Putamen (tissue), 1 donor: ENCODE data around the gene BLACAT1.
"Not testable (repeated sequence)": the region's sequence is repeated elsewhere in the genome, so short reads cannot be mapped to it uniquely, and the experiment has no call there.

Source experiments
- DNase-seq: peaks from one replicate; pipeline ENCODE4 v3.0.0-alpha.2; 2016; ENCODE audit warnings: low spot score

Gene BLACAT1

DNA sequence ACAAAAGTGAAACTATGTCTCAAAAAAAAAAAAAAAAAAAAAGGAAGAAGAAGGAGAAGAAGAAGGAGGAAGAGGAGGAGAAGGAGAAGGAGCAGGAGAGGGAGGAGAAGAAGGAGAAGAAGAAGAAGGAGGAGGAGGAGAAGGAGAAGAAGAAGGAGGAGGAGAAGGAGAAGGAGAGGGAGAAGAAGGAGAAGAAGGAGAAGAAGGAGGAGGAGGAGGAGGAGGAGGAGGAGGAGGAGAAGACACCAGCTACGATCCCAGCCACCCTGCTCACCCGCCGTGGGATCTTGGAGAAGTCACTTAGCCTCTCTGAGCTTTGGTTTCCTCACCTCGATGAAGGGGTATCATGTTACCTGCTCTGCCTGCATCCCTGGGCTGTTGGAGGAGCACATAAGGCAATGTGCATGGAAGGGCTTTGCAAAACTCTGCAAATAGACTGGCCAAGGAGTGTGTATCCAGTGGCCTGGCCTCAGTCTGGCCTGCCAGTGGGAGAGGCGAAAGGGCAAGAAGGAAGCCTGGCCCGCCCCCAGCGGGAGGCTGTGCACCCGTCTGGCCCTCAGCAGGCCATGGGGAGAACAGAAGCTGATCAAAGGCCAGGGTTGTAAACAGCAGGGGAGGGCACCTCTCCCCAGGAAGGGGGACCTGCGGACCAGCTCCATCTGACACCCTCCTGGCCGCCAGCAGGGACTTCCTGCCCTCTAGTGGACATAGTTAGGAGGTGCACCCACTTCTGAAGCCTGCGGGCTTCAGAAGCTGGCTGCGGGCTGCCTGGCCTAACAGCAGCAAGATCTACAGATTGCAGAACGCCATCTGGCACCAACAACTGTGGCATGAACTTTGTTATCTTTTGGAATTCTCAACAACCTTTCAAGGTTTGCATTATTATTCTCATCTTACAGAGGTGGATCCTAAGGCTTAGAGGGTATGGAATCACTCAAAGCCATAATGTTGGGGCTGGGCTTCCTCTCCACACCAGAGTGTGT lies 29.4 kb upstream of the BLACAT1 start:
- peak; percentile 58 for DNase-seq

DNA sequence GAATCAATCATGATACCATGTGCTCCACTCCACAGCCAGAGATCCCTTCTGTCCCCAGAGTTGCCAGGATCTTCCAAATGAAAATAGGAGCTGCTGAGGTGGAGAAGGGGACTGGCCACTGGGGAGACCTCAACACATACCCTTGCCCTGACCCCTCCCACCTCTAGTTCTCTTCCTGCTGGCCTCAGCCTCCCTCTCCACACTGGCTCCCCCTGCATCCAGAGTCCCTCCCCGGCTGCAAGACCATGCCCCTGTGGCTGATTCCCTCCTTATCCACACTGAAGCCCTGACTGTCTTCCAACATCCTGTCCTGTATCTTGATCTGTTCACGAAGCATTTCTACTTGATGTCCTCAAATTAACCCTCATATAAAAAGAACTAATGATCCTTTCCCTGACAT lies 27.5 kb upstream of the BLACAT1 start:
- DNase-seq, result no peak

DNA sequence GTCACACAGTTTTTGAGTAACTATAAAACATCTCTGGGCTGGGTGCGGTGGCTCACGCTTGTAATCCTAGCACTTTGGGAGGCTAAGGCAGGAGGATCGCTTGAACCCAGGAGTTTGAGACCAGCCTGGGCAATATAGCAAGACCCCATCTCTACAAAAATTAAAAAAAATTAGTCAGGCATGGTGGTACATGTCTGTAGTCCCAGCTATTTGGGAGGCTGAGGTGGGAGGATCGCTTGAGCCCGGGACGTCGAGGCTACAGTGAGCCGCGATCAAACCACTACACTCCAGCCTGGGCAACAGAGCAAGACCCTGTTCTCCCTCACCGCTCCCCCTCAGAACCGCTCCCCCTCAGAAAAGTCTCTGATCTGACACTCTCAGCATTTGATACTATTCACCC lies 26.7 kb upstream of the BLACAT1 start:
- DNase-seq, result not testable (repeated sequence)

DNA sequence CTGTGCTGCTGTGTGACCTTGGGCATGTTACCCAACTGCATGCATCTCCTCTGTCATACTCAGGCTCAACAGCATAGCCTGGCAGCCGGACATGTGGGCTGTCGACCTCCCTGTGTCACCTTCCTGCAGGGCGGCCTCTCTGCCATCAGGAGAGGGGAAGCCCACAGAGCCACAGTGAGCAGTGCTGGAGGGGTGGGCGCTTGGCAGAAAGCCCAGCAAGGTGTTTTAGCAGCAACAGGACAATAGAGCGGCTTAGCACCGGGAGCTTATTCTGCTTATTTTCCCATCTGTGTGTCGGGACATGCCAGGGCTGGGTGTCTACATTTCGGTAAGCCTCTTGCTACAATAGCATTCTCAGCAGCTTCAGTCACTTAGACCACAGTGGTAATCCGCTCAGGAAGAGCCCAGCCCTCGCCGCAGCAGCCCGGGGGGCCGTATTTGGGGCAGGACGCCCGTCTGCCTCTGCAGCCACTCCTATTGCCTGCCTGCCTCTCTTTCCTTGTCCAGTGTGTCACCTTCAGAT lies 25.8 kb upstream of the BLACAT1 start:
- DNase-seq, result no peak

DNA sequence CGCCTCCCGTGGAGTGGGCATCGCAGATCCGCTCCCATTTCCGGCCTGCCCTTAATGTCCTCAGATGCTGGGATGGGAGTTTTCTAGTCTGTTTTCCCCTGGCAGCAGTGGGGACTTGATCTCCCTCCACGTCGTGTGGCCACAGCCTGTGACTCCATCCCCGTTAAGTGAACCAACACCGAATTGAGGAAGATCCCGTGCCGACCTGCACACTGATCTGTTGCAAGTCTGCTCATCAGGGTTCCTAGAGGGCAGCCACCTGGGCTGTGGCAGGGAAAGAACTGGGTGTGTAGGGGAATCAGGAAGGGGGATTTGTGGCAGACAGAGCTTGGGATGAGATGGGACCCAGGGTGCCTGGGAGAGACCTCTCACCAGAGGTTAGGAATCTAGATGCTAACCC lies 25.4 kb upstream of the BLACAT1 start:
- DNase-seq, result no peak

DNA sequence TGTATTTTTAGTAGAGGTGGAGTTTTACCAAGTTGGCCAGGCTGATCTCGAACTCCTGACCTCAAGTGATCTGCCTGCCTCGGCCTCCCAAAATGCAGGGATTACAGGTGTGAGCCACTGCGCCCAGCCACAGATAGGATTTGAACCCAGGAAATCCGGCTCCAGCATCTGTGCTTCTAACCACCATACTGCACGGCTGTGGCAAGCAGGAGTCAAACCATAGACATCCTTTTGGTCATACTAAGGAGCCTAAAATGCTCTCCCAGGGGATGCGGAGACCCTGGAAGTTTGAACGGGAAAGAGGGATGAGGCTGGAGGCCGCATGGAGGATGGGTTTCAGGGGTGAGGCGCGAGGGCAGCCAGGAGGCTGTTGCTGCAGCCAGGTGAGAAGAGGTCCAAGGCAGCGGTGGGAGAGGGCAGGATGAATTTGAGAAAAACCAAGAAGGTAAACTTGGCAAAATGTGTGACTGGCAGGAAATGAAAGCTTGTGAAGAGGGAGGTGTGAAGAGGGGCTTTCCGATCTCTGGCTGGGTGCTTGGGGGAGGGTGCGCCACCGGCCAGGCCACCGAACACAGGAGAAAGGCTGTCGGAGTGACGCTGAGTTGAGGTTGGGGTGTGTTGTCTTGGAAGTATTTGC lies 24.6 kb upstream of the BLACAT1 start:
- no peak for DNase-seq

DNA sequence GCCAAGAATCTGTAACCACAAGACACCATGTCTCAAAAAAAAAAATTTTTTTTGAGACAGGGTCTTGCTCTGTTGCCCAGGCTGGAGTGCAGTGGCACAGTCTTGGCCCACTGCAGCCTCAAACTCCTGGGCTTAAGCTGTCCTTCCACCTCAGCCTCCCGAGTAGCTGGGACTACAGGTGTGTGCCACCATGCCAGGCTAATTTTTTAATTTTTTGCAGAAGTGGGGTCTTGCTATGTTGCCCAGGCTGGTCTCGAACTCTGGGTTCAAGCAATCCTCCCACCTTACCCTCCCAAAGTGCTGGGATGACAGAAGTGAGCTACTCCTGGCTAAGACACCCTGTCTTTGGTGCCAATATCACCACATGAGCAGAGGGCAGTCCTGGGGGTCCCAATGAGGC lies 23.1 kb upstream of the BLACAT1 start:
- not testable (repeated sequence) for DNase-seq

DNA sequence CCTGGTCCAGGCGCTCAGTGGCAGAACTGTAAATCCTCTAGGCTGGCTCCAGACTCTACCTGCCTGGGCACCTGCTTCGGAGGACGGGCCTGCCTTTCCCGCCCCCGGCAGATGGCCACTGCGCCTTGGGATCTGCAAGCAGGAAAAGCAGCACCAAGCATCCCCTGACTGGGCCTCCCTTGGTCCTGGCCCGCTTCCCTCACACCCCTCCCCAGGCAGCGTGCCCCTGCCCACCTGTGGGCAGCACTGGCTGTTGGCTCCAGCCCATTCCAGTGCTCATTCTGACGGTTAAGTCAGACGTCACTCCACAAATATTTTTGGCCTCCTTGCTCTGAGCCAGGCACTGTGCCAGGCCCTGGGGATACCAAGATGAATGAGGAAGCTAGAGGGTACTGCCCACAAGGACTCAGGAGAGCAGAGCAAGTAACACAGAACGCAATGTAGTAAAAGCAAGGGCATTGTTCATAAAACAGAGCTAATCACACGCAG lies 22.0 kb upstream of the BLACAT1 start:
- DNase-seq, result no peak

DNA sequence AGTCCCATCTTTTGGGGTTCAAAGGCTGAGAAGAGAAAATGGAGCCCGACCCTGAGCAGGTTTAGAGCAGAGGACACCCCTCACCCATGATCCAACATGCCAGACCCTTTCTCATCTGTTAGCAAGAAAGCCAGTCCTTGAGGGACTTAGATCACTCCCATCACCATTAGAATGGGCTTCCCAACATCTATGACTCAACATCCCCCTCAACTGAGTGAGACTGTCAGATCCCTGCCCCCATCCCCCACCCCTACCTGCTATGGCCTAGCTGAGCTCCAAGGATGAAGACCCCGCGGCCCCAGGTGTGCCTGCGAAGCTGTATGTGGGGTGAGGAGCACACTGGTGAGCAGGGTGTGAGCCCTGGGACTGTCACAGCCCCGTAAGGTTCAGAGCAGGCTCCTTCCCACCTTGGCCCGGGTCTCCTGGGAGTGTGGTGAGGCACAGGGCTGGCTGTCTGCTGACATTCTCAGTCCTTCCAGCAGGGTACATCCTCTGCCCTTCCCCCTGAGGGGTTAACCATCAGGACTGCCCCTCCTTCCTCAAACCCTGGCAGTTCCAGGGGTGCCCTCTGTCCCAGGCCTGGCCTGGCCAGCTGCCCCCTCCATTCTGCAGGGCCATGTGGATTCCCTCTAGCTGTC lies 21.4 kb upstream of the BLACAT1 start:
- no peak for DNase-seq

DNA sequence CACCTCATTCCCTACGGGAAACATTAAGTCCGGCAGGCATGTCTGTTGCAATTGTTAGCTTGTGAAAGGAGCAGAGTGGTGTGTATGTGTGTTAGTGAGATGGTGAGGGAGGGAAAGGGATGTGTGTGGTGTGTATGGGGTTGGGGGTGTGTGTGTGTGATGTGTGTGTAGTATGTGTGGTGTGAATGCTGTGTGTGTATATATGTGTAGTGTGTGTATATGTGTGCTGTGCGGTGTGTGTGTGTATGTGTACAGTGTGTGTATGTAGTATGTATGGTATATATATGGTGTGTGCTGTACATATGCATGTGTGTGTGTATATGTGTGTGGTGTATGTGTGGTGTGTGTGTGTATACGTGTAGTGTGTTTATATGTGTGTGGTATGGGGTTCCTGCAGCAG lies 20.8 kb upstream of the BLACAT1 start:
- no peak for DNase-seq

DNA sequence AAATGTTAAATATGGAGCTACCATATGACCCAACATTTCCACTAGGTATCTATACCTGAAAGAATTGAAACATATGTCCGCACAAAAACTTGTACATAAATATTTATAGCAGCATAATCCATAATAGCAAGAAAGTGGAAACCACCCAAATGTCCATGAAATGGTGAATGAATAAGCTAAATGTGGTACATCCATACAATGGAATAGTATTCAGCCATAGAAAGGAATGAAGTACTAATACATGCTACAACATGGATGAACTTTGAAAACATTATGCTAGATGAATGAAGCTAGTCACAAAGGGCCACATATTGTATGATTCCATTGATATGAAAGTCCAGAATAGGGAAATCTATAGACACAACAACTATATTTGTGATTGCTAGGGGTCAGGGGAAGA lies 20.0 kb upstream of the BLACAT1 start:
- DNase-seq, result no peak

DNA sequence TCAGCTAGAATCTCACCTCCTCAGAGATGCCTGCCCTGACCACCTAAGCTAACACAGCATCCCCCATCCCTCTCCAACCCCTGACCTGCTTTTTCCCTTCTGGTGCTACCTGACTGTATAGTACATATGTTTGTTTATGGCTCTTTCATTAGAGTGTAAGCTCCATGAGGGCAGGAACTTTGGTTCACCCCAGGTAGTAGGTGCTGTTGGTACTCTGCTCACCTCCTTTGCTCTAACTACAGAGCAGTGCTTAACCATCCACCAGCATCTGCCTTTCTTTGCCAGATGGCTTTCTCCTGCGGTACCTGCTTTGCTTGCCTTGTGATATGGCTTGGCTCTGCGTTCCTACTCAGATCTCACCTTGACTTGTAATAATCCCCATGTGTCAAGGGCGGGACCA lies 18.7 kb upstream of the BLACAT1 start:
- no peak for DNase-seq

DNA sequence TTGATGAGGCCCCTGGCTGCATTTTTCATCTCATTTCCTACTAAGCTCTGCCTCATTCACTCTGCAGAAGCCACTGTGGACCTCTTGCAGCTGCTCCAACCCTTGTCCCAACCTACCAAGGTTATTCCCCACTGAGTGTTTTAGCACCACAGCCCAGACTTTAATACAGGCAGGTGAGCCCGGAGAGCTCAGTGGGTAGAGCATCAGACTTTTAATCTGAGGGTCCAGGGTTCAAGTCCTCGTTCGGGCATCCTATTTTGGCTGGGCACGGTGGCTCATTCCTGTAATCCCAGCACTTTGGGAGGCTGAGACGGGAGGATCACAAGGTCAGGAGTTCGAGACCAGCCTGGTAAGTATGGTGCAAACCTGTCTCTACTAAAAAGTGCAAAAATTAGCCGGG lies 18.1 kb upstream of the BLACAT1 start:
- DNase-seq, result no peak

DNA sequence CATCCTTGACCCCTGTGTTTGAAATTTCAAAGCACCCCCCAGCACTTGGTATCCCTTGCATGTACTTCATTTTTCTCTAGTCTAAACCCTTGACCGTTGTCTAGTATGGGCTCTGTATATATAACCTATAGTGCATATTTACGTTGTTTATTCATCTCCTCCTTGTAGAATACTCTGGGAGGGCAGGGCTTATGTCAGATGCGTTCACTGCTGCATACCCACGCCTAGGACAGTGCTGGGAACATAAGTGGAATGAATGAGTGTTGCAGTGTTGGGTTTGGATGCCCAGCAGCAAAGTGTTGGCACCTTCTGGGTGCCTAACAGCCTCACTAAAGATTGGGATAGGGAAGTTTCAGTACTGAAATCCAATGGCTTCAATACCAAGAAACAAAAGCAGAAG lies 17.6 kb upstream of the BLACAT1 start:
- DNase-seq, result no peak

DNA sequence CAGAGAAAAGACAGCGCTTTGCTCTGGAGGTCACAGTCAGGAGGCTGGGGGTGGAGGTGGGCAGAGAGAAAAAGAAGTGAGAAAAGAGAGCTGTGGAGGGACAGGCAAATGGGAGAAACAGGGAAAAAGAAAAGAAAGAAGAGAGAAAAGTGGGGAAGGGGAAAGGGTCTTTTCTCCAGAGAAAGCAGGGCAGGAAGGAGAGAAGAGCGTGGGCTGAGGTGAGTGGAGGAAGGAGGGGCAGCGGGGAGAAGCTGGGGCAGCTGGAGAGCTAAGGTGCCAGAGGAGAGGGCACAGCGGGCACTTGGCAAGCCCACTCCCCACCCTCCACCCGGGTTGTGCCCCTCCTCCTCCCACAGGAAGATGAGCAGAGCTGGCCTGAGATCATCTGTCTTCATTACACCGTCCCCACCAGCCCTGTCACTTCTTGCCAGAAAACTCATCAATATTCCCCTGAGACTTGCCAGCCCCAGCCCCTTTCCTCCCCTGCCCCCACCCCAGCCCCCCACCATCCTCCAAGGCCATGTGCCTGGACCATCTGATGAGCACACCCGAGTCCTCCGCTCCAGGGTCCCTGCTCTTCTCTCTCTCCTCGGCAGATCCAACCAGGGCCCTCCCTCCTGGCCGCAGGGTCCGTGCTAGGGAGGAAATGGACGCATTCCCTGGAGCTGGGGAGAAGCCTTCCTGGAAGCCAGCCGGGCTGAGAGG lies 17.0 kb upstream of the BLACAT1 start:
- DNase-seq, result no peak

DNA sequence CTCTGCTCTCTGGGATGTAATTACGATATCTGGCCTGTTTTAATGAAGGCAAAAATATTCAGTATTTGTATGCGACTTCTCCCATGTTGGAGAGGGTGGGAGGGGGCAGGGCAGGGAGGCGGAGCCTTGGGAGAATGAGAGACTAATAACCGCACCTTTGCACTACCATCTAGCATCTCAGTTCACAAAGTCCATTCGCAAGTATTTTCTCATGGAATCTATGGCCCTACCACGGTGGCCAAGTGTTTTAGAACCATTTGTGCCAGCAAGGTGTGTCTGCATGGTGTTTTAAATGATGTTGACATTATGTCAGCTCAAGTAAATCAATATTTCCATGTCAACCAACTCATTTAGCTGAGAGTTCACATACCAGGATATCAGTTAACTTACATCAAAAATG lies 14.3 kb upstream of the BLACAT1 start:
- no peak for DNase-seq

DNA sequence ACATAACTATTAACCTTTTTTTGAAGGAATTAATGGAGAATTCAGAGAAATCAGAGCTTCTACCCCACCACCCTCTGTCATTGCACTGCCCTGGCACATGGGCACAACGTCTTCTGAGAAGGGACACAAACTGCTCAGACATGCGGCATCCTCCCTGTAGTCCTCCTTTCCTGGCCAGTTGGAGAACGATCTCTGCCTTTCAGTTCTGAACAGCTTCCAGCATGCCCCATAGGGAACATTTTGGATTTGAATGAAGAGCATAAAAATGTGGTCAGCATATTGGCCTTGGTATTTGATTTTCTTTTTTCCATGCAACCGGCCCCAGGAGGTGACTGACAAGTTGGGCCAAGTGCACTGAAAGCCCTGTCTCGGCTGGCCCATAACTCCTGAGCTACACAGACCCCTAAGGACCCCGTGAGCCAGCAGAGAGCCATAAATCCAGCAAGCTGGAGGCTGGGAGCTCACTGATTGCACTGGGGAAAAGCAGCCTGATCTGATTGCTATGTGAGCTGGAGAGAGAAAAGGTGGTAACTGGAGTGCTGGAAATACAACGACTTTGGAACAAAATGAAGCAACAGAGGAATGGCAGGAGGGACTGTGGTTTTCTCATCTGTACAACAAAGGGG lies 10.9 kb upstream of the BLACAT1 start:
- DNase-seq, result no peak

DNA sequence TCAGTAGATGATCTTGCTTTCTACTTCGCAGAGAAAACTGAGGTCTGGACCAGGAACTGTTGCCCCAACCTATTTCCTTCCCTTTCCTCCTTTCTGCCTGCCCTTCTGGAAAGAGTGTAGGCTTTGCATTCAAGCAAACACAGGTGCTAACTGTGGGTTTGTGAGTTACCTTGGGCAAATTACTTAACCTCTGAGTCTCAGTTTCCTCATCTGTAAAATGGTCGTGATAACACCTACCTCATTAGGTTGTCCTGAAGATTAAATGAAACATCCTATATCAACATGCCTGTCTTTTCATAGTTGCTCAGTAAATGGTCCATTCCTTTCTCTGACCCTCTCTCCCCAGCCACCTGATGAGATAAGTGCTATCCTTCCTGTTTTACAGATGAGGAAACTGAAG lies 9.5 kb upstream of the BLACAT1 start:
- no peak for DNase-seq

DNA sequence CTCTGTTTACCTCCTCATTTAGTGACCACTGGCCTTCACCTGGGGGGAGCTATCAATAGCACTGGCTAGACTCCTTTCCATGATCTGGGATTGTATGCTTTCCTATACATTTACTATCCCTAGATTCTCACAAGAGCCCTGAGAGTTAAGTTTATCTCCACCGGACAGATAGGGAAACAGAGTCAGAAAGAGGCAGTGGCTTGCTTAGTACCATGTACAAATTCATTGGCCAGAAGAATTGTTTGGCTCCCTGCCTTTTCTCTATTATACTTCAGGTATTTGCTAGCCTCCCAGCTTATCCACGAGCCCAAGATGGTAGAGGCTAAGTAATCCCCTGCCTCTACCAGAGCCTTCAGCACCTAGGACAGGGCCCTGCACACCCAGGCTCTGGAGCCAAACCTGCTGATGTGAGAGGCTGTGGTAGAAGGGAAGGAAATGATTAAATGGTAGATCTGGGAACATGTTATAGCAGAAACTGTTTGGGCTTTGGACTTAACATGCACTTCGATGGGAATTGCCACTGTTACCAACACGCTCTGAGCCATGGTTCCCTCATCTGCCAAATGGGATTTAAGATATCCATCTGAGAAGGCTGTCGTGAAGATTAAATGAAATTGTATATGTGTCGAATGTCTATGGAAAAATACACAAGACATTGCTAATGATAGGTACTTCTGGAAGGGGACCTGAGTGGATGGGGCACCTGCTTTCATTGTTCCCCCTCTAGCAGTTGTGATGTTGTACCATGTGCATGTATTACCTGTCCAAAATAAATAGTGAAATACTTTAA lies 3.1 kb upstream of the BLACAT1 start:
- DNase-seq, result no peak

DNA sequence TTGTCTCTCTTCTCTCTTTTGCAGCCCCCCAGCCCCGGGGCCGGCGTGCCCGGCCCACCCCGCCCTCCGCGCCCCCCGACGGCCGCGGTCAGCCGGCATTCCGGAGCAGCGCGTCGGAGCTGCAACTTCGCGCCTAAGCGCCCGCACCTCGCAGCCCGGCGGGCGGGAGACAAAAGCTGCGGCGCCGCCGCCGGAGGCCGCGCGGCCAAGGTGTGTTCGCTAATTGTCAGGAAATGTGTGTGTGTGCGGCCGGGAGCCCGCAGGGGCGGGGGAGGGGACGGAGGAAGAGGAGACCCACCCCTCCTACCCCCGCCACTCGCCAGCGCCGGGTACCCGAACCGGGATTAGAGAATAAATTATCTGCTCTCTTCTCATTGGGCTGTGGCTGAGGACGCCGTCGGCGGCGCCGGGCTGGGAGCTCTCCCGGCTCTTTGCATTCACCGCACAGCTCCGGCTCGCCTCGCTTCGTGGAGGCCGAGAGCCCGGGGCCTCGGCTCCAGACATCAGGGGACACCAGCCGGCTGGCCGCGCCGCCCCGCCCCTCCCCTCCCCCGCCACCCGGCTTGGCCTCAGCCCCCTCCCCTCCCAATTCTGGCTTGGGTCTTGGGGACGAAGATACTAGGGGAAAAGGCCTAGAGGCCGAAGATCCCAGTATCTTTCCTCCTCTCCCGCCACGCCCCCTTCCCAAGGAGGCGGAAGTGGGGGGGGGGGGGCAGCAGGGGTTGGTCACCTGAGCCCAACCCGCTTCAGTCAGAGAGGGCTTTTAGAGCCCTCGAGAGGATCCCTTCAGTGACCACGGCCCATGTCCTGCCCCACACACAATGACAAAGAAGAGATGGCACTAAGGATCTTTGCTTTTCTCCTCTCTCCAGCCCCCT lies 1.3 kb upstream of the BLACAT1 start:
- DNase-seq, result no peak
